ENCODE measurements around the gene TBC1D25.

GRCh38 chrX:48538641-48539344, 721 bp upstream of the TBC1D25 start:
- TF ChIP-seq TEAD4 (IDR thresholded peaks at IDR 0.05; ENCODE audit: borderline replicate concordance, insufficient read depth) (no peak), RAD21 (IDR thresholded peaks at IDR 0.05; ENCODE audit: low read length) (no peak), MAX (IDR thresholded peaks at IDR 0.05; ENCODE audit: low read depth) (no peak), CTCF (IDR thresholded peaks at IDR 0.05) (no peak), GABPA (IDR thresholded peaks at IDR 0.05; ENCODE audit: low read depth) (no peak), EP300 (IDR thresholded peaks at IDR 0.05; ENCODE audit: borderline replicate concordance in 1 of 2, low read depth in 1 of 2, low read length in 1 of 2) (no peak), RCOR1 (IDR thresholded peaks at IDR 0.05; ENCODE audit: low read length) (no peak)
